Astrocyte (in vitro differentiated cells and primary cell): ENCODE measurements around the gene KCNQ1.

ENCODE experiments used
- CTCF ChIP-seq: IDR thresholded peaks from 2 replicates; pipeline ENCODE4 v1.5.1; 2011; ENCODE audit warnings: low read depth, mild to moderate bottlenecking, inconsistent platforms, low read length, moderate library complexity; ENCODE audit not compliant: insufficient read depth
- EZH2 ChIP-seq: IDR thresholded peaks from 2 replicates; pipeline ENCODE4 v1.6.1; 2012; ENCODE audit warnings: mild to moderate bottlenecking, low read length, inconsistent platforms; ENCODE audit not compliant: insufficient read depth

- TF ChIP-seq EZH2 (no peak), CTCF (no peak)
Measured at GRCh38 chr11:2877474-2877873, 432.7 kb downstream of the KCNQ1 start.
